GM18951 (cell line): ENCODE results near the gene NFKB2.
A peak's percentile ranks its signal among the peaks of the same experiment; 100 is the strongest.

Source experiments
- POLR2A ChIP-seq: IDR thresholded peaks from 4 replicates; pipeline ENCODE4 v1.6.1; 2011; ENCODE audit warnings: mild to moderate bottlenecking; ENCODE audit not compliant: insufficient read length, insufficient read depth; ENCODE audit errors: extremely low read depth
- in situ Hi-C: fragments of 300-500 bp; cut with MboI; formaldehyde crosslinking; loops from one replicate; pipeline ENCODE4 v1.12.0; 2022; ENCODE audit warnings: low sequenced_read_pairs, mixed read lengths, inconsistent platforms; ENCODE audit not compliant: unreplicated experiment

NFKB2 gene

GRCh38 chr10:102399217-102400021 is 3.9 kb downstream of the NFKB2 start:
- in situ Hi-C loops = no loop called here

GRCh38 chr10:102400076-102400475 is 4.6 kb downstream of the NFKB2 start:
- no peak for TF ChIP-seq POLR2A
- in situ Hi-C loops = no loop called here

More at GRCh38 chr10:102399217-102400021, 3.9 kb downstream of the NFKB2 start:
- peak; percentile 58 for TF ChIP-seq POLR2A

DNA sequence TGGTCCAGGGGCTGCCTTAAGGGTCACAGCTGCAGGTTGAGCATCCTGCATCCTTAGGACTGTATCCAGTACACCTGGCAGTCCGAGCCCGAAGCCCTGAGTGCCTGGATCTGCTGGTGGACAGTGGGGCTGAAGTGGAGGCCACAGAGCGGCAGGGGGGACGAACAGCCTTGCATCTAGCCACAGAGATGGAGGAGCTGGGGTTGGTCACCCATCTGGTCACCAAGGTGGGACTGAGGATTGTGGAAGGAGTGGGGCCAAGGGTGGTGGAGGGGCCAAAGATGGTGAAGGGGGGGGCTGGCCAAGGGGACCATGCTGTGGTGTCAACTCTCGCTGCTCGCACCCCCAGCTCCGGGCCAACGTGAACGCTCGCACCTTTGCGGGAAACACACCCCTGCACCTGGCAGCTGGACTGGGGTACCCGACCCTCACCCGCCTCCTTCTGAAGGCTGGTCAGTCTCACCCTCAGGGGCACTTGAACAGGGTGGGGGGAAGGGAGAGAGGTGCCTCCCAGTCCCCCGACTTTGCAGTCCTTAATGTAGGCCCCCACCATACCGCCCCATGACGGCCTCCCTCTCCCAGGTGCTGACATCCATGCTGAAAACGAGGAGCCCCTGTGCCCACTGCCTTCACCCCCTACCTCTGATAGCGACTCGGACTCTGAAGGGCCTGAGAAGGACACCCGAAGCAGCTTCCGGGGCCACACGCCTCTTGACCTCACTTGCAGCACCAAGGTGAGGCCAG is 5.3 kb downstream of the NFKB2 start:
- peak; percentile 20 for TF ChIP-seq POLR2A
- in situ Hi-C loops = no loop called here

DNA sequence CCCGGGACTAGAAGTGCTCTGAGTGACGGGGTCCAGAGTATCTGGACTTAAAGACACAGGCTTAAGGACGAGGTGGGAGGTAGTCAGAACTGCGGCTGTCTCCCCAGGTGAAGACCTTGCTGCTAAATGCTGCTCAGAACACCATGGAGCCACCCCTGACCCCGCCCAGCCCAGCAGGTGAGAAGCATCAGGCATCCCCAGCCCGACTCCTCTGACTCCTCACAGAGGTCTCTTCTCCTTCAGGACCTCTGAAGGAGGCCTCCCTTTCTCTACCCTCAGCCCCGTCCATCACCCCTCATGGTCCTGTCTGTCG is 5.8 kb downstream of the NFKB2 start:
- no peak for TF ChIP-seq POLR2A
- in situ Hi-C loops = no loop called here

GRCh38 chr10:102401735-102402511 is 6.4 kb downstream of the NFKB2 start:
- in situ Hi-C loops = no loop called here
- no peak for TF ChIP-seq POLR2A

GRCh38 chr10:102402512-102402896 is 7.0 kb downstream of the NFKB2 start:
- TF ChIP-seq POLR2A = no peak

DNA sequence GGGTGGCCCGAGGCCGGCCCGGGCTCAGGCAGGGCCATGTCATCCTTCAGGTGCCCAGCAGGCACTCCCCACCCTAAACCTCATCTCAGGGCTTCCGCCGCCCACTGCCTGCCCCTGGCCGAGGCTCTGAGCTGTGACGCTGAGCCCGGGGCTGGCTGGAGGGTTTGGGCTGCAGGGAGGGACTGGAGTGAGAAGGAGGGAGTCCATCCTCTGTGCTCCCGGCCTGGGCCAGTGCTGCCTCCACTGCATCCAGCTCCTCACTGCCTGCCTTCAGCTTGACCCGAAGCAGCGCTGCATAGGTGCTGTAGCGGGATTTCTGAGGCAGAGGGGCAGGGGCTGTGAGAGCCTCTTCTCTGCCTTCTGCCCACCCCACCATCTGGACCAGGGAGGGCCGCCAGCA is 7.6 kb downstream of the NFKB2 start:
- in situ Hi-C loops = no loop called here
- peak; percentile 18 for TF ChIP-seq POLR2A

More at GRCh38 chr10:102402512-102402896, 7.0 kb downstream of the NFKB2 start:
- in situ Hi-C loops = no loop called here

DNA sequence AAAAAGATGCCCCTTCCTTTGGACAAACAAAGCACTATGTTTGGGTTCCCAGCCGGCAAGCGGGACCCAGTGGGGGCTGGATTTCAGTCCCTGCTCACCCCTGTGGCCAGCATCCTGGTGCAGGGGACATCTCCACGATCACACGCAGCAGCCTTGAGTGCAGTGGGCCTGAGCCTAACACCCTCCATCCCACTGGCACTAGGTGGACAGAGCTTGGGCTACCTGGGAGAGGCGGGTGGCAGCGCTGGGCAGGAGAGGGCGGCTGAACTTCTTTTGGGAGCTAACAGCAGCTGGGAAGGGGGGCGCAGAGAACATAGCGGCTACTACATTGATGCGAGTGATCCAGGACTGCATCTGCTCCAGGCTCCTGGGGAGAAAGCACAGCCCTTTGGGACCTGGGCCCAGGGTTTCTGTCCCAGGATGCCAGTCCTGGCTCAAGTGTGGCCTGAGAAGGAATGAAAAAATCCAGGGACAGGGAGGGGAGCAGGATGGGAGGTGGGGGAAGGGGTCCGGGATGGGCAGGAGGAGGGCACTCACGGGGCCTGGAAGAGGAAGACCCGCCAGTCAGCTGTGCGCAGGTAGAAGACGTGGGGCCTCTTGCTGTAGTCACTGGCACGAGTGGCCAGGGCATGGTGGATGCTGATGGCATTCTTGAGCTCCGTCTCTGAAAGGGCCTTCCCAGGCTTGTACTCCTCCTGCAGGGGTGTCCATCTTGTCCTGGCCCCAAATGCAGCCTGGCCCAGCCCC is 9.0 kb downstream of the NFKB2 start:
- TF ChIP-seq POLR2A = no peak
- in situ Hi-C loops = no loop called here

DNA sequence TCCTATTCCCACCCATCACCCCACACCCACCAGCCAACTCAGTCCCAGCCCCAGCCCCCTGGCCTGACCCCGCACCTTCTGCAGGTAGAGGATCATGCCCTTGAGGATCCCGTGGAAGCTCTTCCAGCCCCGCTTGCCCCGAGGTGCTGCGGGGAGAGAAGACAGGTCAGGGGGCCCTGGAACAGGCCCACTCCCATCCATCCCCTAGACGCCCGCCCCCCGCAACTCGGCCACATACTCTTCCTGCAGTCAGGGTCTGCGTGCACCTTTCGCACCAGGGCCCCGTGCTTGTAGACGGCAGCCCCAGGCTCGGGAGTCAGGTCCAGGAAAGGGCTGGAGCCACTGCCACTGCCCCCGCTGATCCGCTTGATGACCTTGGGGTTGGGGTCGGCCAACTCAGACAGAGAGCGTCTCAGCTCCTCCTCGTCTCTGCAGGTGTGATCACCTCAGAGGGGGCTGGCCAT is 9.6 kb downstream of the NFKB2 start:
- TF ChIP-seq POLR2A = peak; percentile 45
- in situ Hi-C loops = no loop called here

- TF ChIP-seq POLR2A = no peak
- in situ Hi-C loops = no loop called here
Observed at GRCh38 chr10:102405632-102406031, 10.1 kb downstream of the NFKB2 start.

GRCh38 chr10:102406815-102407214 is 11.3 kb downstream of the NFKB2 start:
- in situ Hi-C loops = no loop called here
- no peak for TF ChIP-seq POLR2A

GRCh38 chr10:102407425-102408130 is 12.1 kb downstream of the NFKB2 start:
- no peak for TF ChIP-seq POLR2A
- in situ Hi-C loops = no loop called here

DNA sequence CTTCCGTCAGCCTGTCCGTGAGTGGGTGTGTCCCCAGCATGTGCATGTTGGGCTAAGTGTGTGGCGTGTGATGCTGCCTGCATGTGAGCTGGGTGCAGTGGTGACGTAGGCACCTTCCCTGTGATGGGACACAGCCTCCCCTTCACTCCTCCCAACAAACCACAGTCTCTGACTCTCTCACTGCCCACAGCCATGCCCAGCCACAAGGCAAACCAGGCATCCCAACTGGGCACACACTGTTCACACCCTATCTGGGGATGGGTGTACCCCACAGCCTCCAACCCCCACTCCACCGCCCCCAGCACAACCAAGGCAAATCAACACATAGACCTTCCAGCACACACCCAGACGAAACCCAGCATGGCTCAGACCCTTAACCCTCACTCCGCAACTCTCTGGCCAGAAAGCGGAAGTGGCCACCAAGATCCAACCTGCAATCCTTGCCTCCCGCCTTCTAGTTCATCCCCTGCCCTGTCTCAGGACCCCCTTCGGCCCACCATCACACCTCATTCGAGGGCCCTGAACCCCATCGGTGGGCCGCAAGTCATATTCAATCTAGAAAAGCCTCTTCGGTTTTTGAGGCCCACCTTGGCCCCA is 12.7 kb downstream of the NFKB2 start:
- in situ Hi-C loops = no loop called here
- TF ChIP-seq POLR2A = no peak
